ENCODE data around the gene RAPGEF4.

DNA sequence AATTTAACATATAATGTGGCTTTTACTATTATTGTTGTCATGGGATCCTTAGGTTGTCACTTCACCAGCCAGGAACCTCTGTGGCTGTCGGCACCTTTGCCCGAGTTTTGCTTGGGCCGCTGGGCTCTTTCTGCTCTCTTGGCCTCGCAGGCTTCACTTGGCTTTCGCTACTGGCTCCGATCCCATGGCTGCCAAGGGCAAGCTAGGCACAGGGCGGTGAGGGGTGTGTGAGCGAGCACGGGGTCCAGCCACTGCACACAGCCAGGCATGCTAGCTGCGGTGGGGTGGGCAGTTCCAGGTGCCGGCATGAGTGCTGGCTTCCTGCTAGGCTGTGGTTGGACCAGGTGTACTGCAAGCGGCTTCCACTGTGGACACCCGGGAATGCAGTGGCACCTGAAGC is 23.4 kb upstream of the RAPGEF4 start:
- TF ChIP-seq POLR2A (IDR thresholded peaks at IDR 0.05) (no peak), EP300 (IDR thresholded peaks at IDR 0.05) (no peak), POLR2AphosphoS5 (IDR thresholded peaks at IDR 0.05) (no peak)
- TF ChIP-seq, protein P1, sequence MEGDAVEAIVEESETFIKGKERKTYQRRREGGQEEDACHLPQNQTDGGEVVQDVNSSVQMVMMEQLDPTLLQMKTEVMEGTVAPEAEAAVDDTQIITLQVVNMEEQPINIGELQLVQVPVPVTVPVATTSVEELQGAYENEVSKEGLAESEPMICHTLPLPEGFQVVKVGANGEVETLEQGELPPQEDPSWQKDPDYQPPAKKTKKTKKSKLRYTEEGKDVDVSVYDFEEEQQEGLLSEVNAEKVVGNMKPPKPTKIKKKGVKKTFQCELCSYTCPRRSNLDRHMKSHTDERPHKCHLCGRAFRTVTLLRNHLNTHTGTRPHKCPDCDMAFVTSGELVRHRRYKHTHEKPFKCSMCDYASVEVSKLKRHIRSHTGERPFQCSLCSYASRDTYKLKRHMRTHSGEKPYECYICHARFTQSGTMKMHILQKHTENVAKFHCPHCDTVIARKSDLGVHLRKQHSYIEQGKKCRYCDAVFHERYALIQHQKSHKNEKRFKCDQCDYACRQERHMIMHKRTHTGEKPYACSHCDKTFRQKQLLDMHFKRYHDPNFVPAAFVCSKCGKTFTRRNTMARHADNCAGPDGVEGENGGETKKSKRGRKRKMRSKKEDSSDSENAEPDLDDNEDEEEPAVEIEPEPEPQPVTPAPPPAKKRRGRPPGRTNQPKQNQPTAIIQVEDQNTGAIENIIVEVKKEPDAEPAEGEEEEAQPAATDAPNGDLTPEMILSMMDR (IDR thresholded peaks at IDR 0.05) = no peak

Measured in sigmoid colon (tissue), 4 donors.